Transverse colon (tissue), 4 donors: Measurements from ENCODE around the gene LCORL.

ENCODE experiments used
- CTCF ChIP-seq, 5 experiments: fragments of 200-600 bp in 3 of 5; fragments of 450-650 bp in 2 of 5; sonication (generic) in 3 of 5; IDR thresholded peaks; 1 replicate in 2 of 5; 2 replicates in 3 of 5; pipeline ENCODE4 v1.5.1; 2016 to 2017; ENCODE audit warnings: antibody characterized with exemption in 5 of 5, inconsistent platforms in 3 of 5, mild to moderate bottlenecking in 2 of 5, moderate library complexity in 1 of 5
- EP300 ChIP-seq: sonication (generic); formaldehyde crosslinking; IDR thresholded peaks from one replicate; pipeline ENCODE4 v1.6.1; 2017; ENCODE audit warnings: antibody characterized with exemption, low read depth
- POLR2A ChIP-seq: fragments of 450-650 bp; IDR thresholded peaks from one replicate; pipeline ENCODE4 v1.6.1; 2016; ENCODE audit warnings: antibody characterized with exemption, mild to moderate bottlenecking, moderate library complexity
- POLR2AphosphoS5 ChIP-seq, 3 donors: sonication (generic); formaldehyde crosslinking; IDR thresholded peaks; one replicate each; pipeline ENCODE4 v1.6.1; 2016; ENCODE audit warnings: antibody characterized with exemption in 3 of 3

- TF ChIP-seq CTCF (IDR thresholded peaks at IDR 0.05) (no peak), POLR2A (no peak), POLR2AphosphoS5 (IDR thresholded peaks at IDR 0.05) (no peak), EP300 (no peak)
Measured at GRCh38 chr4:17967078-17967477, 54.5 kb downstream of the LCORL start.
